GM19025 (cell line): Measurements from ENCODE around the gene STH.

Source experiments
- ATAC-seq: cut with Tn5 transposase; IDR thresholded peaks from one replicate; pipeline ENCODE4 v1.9.1; 2021; ENCODE audit warnings: mild to moderate bottlenecking, low read depth, moderate library complexity; ENCODE audit not compliant: unreplicated experiment

Gene STH

GRCh38 chr17:45982791-45983613, 16.0 kb upstream of the STH start:
- ATAC-seq: no peak

GRCh38 chr17:45983614-45984310, 15.3 kb upstream of the STH start:
- ATAC-seq: no peak

- no peak for ATAC-seq
These were observed 14.7 kb upstream of the STH start for GRCh38 chr17:45984368-45984767.

- no peak for ATAC-seq
These were observed 13.6 kb upstream of the STH start for GRCh38 chr17:45985447-45985846.

GRCh38 chr17:45986056-45986455, 13.0 kb upstream of the STH start:
- ATAC-seq: no peak

GRCh38 chr17:45987706-45988105, 11.3 kb upstream of the STH start:
- ATAC-seq: no peak

- ATAC-seq: no peak
These were observed 9.3 kb upstream of the STH start for GRCh38 chr17:45989759-45990158.

- ATAC-seq: no peak
These were observed 8.2 kb upstream of the STH start for GRCh38 chr17:45990886-45991285.

GRCh38 chr17:45991341-45991740, 7.7 kb upstream of the STH start:
- ATAC-seq: no peak

GRCh38 chr17:45992175-45992574, 6.9 kb upstream of the STH start:
- no peak for ATAC-seq

GRCh38 chr17:45992904-45993303, 6.1 kb upstream of the STH start:
- no peak for ATAC-seq

- ATAC-seq: no peak
These were observed 5.0 kb upstream of the STH start for GRCh38 chr17:45993962-45994627.

- no peak for ATAC-seq
These were observed 4.1 kb upstream of the STH start for GRCh38 chr17:45994987-45995386.

GRCh38 chr17:45995627-45996270, 3.3 kb upstream of the STH start:
- ATAC-seq: no peak

- no peak for ATAC-seq
These were observed 2.6 kb upstream of the STH start for GRCh38 chr17:45996282-45996937.

- no peak for ATAC-seq
These were observed 1.9 kb upstream of the STH start for GRCh38 chr17:45997166-45997565.

- no peak for ATAC-seq
These were observed 1.4 kb upstream of the STH start for GRCh38 chr17:45997624-45998023.

- no peak for ATAC-seq
These were observed 845 bp downstream of the STH start for GRCh38 chr17:45999900-46000290.

GRCh38 chr17:46000292-46000691, 1.2 kb downstream of the STH start:
- ATAC-seq: no peak

GRCh38 chr17:46000757-46001156, 1.7 kb downstream of the STH start:
- ATAC-seq: no peak
